HG03378 (cell line): ENCODE results near the gene ZBTB7C.

Source experiments
- ATAC-seq: cut with Tn5 transposase; IDR thresholded peaks from one replicate; pipeline ENCODE4 v1.9.1; 2021; ENCODE audit warnings: mild to moderate bottlenecking, moderate library complexity; ENCODE audit not compliant: unreplicated experiment

ZBTB7C gene

DNA sequence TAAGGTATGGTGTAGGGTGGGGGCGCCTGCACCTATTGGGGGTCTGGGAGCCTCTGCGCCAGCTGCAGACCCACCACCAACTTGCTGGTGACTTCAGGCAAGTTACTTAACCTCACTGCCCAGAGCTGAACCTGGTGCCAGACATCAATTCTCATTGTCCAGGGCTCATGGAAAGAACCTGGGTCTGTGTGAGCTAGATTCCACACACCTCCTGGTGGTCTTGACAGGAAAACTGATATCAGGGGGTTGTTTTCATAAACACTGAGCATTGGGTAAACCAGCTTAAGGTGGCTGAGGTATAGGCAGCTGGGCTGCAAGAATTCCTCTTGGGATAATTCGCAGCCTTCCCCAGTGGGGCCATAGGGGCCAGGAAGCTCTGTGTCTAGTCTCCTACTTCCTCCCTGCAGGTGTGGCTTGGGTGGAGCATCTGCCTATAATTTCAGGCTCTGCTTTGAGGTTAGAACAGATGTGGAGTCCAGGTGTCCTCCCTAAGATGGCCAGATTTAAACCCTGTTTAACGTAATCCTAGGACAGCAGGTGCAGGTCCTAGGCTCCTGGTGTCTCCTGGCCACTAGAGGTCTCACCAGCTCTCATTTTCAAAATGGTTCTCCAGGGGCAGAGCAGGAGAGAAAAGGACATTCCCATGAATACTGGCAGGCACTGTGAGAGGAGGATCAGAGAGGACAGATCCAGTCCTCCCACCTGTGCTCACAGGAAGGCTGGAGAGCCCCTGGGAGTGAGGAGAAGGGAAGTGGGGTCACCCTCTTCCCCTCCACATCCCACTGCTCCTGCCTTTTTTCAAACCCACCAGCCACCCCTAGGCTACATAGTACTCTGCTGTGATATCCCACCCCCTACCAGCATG, 378.3 kb downstream of the ZBTB7C start:
- no peak for ATAC-seq

DNA sequence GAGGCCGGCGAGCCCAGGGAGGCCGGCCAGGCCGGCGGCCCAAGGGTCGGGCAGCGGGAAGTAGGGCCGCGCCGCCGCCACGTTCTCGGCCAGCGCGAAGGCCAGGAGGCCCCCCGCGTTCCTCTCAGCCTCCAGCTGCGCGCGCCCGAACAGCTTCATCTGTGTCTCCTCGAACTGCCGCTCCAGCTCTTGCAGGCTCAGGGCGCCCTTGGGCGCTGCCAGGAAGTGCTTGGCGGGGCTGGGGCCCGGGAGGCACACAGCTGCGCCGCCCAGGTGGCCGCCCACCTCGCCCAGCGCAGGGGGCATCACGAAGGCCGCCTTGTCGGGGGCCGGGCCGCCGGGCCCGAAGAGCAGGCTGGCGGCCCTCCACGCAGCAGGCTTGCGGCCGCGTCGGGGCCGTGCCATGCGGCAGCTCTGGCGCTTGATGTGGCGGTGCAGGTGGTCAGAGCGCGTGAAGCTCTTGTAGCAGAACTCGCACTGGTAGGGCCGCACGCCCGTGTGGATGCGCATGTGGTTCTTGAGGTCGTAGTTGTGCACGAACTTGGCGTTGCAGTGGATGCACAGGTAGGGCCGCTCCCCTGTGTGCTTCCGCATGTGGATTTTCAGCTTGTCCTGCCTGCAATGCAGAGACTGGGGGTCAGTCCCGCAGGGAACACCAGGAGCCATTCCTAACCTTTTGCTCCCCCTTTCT, 379.7 kb downstream of the ZBTB7C start:
- ATAC-seq: no peak

DNA sequence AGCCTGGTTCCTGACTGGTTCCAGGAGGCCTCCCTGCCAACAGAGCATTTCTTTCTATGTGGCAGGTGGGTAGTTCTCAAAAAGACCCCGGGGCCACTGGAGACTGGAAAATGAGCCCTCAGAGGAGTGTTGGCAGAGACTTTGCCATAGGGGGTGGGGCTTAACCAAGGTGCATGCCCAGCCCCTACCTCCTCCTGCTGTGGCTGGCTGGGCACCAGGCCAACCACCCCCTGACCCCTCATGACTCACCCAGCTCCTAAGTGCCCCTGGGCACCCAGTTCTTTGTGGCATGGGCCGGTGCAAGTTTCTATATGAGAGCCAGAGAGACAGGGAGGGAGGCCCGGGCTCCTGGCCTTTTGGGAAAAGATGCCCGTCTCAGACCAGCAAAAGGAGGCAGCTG, 380.5 kb downstream of the ZBTB7C start:
- ATAC-seq: no peak

DNA sequence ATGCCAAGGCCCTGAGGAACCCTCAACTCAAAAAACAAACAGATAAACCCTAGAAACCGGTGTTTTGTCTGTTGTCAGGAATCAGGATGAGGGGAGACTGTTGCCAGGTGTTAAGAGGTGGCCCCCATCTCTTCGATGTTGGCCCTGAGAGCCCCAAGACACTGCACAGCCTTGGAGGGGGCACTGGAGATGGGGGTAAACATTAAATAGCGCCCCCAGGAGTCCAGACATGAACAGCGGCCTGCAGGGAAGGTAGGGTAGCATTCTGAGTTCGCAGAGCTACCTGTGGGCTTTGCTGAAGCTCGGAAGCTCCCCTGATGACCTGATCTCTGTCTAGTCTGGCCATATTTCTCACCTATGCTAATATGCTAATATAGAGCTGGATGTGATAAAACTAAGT, 381.1 kb downstream of the ZBTB7C start:
- no peak for ATAC-seq

DNA sequence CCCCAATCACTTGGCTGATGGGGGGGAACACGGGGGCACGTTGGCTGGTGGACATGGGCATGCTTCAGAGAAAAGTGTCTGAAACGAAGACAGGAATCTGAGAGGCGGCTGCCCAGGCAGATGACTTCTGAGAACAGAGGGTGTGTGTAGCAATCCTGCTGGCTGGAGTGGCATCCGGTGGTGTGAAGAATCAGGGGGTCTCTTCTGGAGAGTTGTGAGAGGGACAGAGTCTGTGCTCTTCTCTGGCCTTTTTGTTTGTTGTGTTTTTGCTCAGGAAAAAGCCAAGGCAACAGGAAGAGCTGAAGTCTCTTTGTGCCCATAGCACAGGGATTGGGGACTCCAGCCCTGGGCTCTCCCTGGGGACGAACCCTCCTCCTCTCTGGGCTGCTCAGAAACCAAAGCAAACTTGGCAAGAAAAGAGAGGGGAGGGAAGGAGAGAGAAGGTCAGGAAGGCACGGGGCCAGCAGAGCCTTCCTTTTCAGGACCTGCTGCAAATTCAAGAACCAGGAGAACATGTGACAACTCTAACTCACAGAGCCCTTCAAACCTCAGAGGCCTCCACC, 381.7 kb downstream of the ZBTB7C start:
- ATAC-seq: no peak

DNA sequence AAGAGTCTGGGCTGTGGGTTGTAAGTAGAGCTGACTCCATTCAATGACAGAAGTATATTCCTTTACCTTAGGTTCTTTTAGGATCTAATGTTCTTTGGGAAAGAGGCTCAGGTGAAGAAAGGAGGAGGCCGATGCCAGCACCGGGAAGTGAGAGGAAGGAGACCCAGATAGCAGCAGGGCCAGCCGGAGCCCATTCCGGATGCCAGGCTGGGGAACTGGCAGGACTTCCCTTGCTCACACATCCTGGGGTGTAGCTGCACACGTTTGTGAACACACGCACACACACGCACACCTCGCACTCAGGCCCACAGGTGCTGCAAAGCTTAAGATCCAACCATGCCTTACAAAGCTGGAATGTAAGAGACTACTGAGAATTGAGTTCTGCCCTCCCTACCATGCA, 383.0 kb downstream of the ZBTB7C start:
- no peak for ATAC-seq

DNA sequence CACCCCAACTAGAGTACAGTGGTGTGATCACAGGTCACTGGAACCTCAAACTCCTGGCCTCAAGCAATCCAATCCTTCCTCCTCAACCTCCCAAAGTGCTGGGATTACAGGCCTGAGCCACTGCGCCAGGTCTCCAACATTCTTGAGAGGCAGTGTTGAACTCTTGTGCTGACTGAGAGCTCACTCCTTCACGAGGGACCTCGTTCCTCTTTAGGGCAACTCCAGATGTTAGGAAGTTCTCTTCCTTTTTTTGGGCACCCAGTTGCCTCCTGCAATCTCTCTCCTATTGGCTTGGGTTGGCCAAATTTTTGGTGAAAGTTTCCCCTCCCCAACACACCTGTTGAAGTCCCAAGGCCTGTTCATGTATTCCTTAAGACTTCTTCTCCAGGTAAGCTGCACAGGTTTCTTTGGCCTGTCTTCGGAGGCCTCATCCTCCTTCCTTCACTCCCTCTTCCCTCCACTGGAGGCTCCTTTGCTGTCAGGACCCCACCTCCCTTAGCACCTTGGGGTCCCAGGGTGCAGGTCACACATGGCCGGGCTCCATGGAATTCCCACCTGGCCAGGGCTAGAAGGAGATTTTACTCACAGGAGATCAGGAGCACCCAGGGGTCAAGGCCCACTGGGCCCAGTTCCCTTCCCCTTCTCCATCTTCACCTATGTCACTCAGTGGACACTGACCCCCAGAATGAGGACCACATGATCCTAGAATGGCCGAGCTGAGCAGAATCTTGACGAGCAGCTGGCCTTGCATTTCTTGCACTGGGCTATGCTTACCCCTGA, 384.1 kb downstream of the ZBTB7C start:
- ATAC-seq: no peak

DNA sequence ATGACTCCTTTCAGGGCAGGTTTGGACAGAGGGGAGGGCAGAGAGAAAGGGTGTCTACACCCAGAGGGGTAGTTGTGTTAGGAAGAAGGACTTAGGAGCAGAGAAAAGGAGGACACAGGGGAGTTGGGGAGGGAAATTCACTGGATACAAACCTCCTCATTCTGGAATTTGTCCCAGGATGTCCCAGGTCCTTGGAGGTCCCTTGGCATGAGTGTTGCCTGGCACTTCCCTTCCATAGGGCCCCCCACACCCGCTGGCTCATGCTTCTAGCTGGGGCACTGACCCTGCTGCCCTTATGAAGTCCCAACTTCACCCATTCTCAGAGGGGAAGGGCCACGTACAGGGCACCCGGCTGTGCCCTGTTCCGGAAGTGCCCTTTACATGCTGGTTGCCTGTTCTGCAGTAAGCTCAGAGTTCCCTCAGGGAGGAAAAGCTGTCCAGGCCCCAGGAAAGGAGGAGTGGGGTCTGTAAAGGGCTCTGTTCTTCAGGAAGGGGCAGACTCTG, 385.1 kb downstream of the ZBTB7C start:
- no peak for ATAC-seq

DNA sequence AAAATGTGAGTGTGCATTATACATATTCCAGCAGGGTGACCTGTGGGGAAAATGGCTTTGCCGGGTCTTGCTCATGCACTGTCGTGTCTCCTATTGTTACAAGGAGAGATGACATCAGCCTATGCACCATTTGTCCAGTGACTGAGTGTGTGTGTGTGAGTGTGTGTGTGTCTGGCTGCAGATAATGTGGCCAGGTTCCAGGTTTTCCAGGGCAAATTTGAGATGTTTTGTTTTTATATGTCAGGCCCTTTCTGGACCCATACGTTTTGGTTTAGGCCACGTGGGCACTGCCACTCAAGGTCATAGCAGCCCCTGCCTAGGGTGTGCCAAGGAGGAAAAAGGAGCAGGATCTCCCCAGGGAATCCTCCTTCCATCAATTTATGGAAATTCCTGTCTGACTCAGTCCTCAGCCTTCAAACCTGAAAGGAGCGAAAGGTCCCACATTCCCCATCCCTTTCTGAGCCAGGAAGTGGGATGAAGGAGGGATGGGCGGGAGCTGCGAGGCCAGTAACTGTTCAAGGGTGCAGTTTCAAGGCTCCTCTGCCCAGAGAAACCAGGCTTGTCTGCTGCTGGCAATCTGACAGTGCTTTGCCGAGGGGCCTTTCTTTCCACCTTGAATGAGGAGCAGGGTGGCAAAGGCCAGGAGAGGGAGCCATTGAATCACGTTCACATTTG, 385.7 kb downstream of the ZBTB7C start:
- no peak for ATAC-seq

DNA sequence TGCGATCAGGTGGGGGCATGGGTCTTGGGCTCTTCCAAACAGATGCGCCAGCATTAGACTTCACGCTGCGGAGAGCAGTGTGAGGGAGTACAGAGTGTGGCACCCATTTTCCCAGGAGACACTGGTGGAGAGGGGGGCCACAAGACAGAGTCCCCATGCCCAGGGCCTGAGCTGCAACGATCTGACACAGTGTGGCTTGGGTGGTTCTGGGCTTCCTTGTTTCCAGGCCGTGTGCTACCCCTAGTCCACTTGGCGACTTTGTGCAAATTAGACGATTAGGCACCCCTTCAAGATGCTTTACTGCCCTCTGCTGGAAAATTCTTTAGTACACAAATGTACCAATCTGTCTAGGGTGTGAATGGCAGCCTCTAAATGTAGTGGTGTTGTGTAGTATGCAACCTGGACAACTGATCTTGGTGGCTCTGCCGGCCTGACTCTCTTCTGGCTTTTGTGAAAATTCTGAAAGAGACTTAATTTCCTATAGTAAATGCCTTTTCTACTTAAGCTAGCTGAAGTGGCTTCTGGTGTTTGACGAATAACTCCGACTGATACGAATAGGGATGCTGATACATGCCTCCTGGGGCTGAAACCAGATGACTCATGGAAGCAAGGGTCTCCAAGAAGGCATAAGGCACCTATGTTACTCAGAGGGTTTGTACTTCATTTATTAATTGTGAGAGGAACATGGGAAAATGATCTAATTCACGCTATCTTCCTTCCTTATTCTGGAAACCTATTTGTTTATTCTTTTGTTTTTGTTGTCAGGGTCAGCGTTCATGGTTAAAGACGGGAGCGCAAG, 386.5 kb downstream of the ZBTB7C start:
- ATAC-seq: no peak

DNA sequence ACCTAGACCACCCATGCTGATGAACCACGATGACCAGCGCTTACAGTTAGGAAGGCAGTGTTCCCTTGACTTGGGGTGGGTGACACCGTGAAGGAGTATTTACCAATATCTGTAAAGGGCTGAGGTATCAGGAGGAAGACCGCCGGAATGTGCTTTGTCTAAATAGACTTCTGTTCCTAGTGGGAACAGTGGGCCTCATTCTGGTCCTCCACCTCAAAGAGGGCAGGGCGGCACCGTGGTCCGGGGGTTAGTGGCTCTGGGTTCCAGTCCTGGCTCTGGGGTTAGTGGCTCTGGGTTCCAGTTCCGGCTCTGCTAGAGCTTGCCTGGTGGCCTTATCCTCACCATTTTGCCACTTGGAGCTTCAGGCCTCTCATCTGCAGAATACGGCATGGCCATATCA, 387.2 kb downstream of the ZBTB7C start:
- no peak for ATAC-seq

DNA sequence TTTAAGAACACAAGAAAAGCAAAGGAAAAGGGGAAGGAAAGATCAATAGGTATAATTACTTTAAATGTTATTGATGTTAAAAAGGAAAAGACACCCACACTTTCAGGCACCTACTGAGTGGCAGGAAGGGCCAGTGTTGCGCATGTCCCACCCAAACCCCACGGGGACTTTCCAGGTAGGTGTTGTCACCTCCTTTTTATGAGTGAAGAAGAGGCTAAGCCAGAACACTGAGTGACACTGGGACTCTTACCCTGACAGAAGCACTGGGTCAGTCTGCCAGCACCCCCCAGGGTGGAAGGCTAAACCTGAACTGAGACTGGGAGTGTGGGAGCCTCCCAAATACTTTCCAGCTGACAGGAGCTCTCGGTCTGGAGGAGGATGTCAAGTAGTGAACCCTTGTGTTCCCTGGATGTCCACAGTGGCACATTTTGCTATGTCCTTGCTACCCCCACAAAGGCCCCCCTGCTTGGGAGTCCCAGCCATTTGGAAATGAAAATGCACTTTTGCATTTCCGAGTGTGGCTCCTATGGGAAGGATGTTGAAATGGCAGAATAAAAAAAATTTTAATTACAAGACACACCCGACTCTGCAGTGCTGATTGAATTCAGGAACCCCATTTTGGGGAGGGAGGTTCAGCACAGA, 387.8 kb downstream of the ZBTB7C start:
- ATAC-seq: no peak

DNA sequence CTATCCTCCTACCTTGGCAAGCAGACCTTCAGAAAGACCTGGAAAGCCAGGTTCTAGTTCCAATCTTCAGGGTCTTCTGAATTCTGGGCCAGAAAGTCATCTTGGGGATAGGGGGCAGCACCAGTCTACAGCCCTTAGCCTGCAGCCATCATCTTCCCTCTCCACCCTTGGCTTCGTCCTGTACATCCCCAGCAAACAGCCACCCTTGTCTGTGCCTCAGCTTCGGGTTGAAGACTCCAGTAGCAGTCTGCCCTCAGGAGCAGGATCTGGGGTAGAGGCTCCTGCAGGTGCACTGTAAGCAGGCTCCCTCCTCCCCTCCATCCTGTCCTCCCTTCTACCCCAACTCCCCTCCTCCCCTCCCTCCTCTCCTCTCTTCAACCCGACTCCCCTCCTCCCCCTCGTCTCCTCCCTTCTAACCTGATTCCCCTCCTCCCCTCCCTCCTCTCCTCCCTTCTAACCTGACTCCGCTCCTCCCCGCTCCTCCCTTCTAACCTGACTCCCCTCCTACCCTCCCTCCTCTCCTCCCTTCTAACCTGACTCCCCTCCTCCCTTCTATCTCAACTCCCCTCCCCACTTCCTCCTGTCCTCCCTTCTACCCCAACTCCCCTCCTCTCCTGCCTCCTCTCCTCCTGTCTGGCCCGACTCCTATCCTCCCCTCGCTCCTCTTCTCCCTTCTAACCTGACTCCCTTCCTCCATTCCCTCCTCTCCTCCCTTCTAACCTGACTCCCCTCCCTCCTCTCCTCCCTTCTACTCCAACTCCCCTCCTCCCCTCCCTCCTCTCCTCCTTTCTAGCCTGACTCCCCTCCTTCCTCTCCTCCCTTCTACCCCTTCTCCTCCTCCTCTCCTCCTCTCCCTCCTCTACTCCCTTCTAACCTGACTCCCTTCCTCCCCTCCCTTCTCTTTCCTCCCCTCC, 388.6 kb downstream of the ZBTB7C start:
- ATAC-seq: no peak

DNA sequence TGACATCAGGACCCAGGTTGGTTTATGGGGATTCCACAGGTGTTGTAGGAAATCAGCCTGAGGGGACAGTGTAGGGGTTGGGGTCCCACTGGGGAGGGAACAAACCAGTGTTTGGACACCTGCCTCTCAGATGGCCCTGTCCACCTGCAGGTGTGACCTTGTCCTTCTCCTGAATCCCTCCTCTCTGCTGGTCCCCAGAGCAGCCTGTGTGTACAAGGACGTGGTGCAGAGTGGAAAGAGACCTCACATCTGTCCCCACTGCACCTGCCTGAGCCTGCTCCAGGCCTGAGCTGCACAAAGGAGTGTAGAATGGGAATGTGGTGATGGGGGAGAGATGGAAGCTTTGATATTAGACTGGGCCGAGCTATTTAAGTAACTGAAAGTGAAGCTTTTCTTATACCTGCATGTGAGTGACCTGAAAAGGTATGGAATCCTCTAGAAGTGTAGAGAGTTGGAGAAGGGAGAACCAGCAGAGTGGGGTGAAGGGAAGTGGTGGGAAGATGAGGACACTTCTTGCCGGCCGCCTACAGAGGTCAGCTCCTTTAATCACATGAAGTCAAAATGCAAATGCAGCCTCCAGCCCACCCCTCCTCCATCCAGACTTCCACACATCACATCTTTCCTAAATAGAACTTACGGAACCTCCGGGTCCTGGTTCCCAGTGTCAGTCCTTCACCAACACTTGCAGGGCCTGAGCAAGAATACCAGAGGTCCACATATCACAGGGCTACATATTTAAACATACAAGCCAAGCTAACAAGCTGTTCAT, 389.4 kb downstream of the ZBTB7C start:
- ATAC-seq: no peak

DNA sequence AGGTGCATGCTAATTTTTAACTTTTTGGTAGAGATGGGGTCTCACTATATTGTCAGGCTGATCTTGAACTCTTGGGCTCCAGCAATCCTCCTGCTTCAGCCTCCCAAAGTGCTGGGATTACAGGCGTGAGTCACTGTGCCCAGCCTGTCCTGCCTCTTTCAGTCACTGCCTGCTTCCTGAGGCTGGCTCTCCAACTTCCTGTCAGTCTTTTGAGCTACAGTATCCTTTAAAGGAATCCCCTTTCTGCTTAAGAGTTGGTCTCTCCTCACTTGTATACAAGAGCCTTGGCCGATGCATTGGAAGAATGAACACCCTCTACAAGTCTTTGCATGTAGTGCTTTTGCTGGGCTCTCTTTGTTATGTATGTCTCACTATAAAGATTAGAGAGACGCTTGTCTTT, 390.3 kb downstream of the ZBTB7C start:
- no peak for ATAC-seq

DNA sequence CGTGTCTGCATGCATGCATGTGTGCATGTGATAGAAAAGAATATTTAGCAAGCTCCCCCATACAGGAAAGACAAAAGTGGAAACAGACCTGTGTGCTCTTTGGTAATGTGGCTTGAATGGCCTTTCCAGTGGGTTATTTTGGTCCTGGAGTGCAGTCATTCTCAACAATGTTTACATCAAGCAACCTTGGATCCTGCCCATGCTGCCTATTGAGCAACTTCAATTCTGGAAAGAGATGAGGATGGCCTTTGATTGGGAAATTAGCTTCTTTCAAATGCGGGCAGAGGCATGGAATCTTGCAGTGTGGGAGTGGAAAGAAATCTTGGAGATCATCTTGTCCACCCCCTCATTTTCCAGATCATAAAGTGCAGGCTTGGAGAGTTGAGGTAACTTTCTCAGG, 391.5 kb downstream of the ZBTB7C start:
- no peak for ATAC-seq

DNA sequence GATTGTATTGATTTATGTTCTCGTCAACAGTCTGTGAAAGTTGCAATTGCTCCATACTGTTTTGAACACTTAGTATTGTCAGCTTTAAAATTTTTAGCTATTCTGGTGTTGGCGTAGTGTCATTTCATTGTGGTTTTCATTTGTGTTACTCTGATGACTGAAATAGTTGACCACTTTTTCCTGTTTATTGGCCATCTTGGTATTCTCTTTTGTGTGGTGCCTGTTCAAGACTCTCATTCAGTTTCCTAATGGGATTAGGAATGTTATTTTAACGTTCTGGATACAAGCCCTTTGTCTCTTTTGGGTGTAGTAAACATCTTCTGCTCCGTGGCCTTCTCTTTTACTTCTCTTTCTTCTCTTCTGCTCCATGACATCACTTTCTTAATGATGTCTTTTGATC, 396.0 kb downstream of the ZBTB7C start:
- no peak for ATAC-seq
